KOPT-K1 (cell line): ENCODE results near the gene ZNF610.
A peak's percentile ranks its signal among the peaks of the same experiment; 100 is the strongest.
"Not testable (repeated sequence)": the region's sequence is repeated elsewhere in the genome, so short reads cannot be mapped to it uniquely, and the experiment has no call there.

Source experiments
- H3K27ac ChIP-seq: fragments of 200-600 bp; sonication (generic); 2 replicates; pipeline ENCODE4 v1.5.1; 2016; ENCODE audit warnings: antibody characterized with exemption, mild to moderate bottlenecking, low read depth, low read length; ENCODE audit not compliant: poor library complexity, severe bottlenecking
- H3K36me3 ChIP-seq: fragments of 200-600 bp; sonication (generic); 2 replicates; pipeline ENCODE4 v1.5.1; 2017; ENCODE audit warnings: antibody characterized with exemption, mild to moderate bottlenecking, low read length, moderate library complexity; ENCODE audit not compliant: insufficient read depth
- H3K9me3 ChIP-seq: fragments of 200-600 bp; sonication (generic); 2 replicates; pipeline ENCODE4 v1.5.1; 2017; ENCODE audit warnings: antibody characterized with exemption, low read length, mild to moderate bottlenecking; ENCODE audit not compliant: insufficient read depth, poor library complexity, severe bottlenecking

The ZNF610 gene

GRCh38 chr19:52336117-52336790, at the start of gene ZNF610:
Gene ZNF610, plus strand, starts transcription at chr19:52336243. Its CDS starts 12,930 bp downstream, at chr19:52349173.
- Histone ChIP-seq H3K36me3 (peaks cover 6% of the 10 kb centered on the region; the same call in 1 of the 2 replicates), H3K9me3 (peaks cover 43% of the 10 kb centered on the region), H3K27ac (peak within 1 kb of the TSS; percentile 78)

GRCh38 chr19:52286256-52286655, 49.8 kb upstream of the ZNF610 start:
- Histone ChIP-seq H3K27ac (no peak overlapping the region), H3K9me3 (peaks cover 95% of the 10 kb centered on the region), H3K36me3 (peaks cover 100% of the 10 kb centered on the region)

- H3K27ac ChIP-seq: no peak overlapping the region
- peaks cover 70% of the 10 kb centered on the region for H3K36me3 ChIP-seq
- peaks cover 50% of the 10 kb centered on the region for H3K9me3 ChIP-seq
Measured at GRCh38 chr19:52291781-52292180, 44.3 kb upstream of the ZNF610 start.

GRCh38 chr19:52292946-52293345, 43.1 kb upstream of the ZNF610 start:
- H3K36me3 ChIP-seq: peaks cover 58% of the 10 kb centered on the region
- not testable (repeated sequence) for H3K27ac ChIP-seq
- H3K9me3 ChIP-seq: peaks cover 40% of the 10 kb centered on the region

- Histone ChIP-seq H3K27ac (peak overlapping the region; percentile 23), H3K36me3 (peaks cover 54% of the 10 kb centered on the region)
Measured at GRCh38 chr19:52296400-52296772, 39.7 kb upstream of the ZNF610 start.

GRCh38 chr19:52296773-52297600, 39.1 kb upstream of the ZNF610 start, which contains the start of gene ZNF480:
Gene ZNF480, plus strand, starts transcription at chr19:52297169. Its CDS starts 3,244 bp downstream, at chr19:52300413.
- H3K36me3 ChIP-seq: peaks cover 54% of the 10 kb centered on the region
- peaks cover 44% of the 10 kb centered on the region for H3K9me3 ChIP-seq
- peak within 1 kb of the TSS; percentile 91 for H3K27ac ChIP-seq

More at GRCh38 chr19:52296400-52296772, 39.7 kb upstream of the ZNF610 start:
- peaks cover 42% of the 10 kb centered on the region for H3K9me3 ChIP-seq

GRCh38 chr19:52297601-52298364, 38.3 kb upstream of the ZNF610 start:
- H3K9me3 ChIP-seq: peaks cover 47% of the 10 kb centered on the region
- H3K27ac ChIP-seq: peak overlapping the region; percentile 91
- H3K36me3 ChIP-seq: peaks cover 54% of the 10 kb centered on the region

- Histone ChIP-seq H3K27ac (no peak overlapping the region), H3K36me3 (peaks cover 100% of the 10 kb centered on the region), H3K9me3 (peaks cover 100% of the 10 kb centered on the region)
Measured at GRCh38 chr19:52307275-52307674, 28.8 kb upstream of the ZNF610 start.

- H3K9me3 ChIP-seq: peaks cover 100% of the 10 kb centered on the region
- H3K36me3 ChIP-seq: peaks cover 71% of the 10 kb centered on the region
- no peak overlapping the region for H3K27ac ChIP-seq
Measured at GRCh38 chr19:52322429-52322828, 13.6 kb upstream of the ZNF610 start.

- no peak overlapping the region for H3K27ac ChIP-seq
- peaks cover 85% of the 10 kb centered on the region for H3K9me3 ChIP-seq
- H3K36me3 ChIP-seq: no peaks in the 10 kb centered on the region
Measured at GRCh38 chr19:52331757-52332156, 4.3 kb upstream of the ZNF610 start.

- Histone ChIP-seq H3K9me3 (peaks cover 48% of the 10 kb centered on the region), H3K27ac (peak overlapping the region; percentile 78), H3K36me3 (peaks cover 6% of the 10 kb centered on the region; the same call in 1 of the 2 replicates)
Measured at GRCh38 chr19:52335768-52336116, 301 bp upstream of the ZNF610 start.

GRCh38 chr19:52336791-52337381, 843 bp downstream of the ZNF610 start:
- H3K9me3 ChIP-seq: peaks cover 36% of the 10 kb centered on the region
- H3K27ac ChIP-seq: peak overlapping the region; percentile 78
- peaks cover 6% of the 10 kb centered on the region; the same call in 1 of the 2 replicates for H3K36me3 ChIP-seq

GRCh38 chr19:52339022-52339421, 3.0 kb downstream of the ZNF610 start:
- H3K27ac ChIP-seq, H3K36me3 ChIP-seq: not testable (repeated sequence)
- H3K9me3 ChIP-seq: peaks cover 16% of the 10 kb centered on the region

- Histone ChIP-seq H3K36me3 (peaks cover 13% of the 10 kb centered on the region), H3K27ac (no peak overlapping the region), H3K9me3 (peaks cover 27% of the 10 kb centered on the region)
Measured at GRCh38 chr19:52343548-52343947, 7.5 kb downstream of the ZNF610 start.
